ENCODE measurements around the gene POP7.

The POP7 gene

DNA sequence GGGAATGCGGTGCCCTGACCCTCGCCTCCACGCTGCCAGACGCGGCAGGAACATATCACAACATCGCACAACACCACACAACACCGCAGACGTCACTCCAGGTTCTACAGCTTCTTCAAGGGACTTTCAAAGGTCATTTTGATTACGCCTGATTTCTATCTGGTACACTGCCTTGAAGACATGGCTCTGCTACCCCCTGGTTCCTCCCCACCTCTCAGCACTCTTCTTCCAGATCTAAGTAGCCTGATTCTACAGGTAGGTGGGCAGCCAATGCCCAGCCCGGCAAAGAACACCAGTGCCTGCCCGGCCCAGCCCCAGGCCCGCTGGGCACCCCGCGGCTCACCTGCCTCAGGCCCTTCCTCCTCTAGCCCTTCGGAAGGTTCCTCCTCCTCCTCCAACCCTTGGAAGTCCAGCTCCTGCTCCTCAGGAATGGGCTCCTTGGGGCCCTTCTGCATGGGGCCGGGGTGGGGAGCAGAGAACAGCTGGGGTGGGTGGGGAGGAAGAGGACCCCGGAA is 20.2 kb upstream of the POP7 start:
- H3K4me3 ChIP-seq (ENCODE audit: low read depth, low read length): no peak overlapping the region
- TF ChIP-seq, protein P1, sequence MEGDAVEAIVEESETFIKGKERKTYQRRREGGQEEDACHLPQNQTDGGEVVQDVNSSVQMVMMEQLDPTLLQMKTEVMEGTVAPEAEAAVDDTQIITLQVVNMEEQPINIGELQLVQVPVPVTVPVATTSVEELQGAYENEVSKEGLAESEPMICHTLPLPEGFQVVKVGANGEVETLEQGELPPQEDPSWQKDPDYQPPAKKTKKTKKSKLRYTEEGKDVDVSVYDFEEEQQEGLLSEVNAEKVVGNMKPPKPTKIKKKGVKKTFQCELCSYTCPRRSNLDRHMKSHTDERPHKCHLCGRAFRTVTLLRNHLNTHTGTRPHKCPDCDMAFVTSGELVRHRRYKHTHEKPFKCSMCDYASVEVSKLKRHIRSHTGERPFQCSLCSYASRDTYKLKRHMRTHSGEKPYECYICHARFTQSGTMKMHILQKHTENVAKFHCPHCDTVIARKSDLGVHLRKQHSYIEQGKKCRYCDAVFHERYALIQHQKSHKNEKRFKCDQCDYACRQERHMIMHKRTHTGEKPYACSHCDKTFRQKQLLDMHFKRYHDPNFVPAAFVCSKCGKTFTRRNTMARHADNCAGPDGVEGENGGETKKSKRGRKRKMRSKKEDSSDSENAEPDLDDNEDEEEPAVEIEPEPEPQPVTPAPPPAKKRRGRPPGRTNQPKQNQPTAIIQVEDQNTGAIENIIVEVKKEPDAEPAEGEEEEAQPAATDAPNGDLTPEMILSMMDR (IDR thresholded peaks at IDR 0.05; ENCODE audit: low read depth, low read length): no peak

DNA sequence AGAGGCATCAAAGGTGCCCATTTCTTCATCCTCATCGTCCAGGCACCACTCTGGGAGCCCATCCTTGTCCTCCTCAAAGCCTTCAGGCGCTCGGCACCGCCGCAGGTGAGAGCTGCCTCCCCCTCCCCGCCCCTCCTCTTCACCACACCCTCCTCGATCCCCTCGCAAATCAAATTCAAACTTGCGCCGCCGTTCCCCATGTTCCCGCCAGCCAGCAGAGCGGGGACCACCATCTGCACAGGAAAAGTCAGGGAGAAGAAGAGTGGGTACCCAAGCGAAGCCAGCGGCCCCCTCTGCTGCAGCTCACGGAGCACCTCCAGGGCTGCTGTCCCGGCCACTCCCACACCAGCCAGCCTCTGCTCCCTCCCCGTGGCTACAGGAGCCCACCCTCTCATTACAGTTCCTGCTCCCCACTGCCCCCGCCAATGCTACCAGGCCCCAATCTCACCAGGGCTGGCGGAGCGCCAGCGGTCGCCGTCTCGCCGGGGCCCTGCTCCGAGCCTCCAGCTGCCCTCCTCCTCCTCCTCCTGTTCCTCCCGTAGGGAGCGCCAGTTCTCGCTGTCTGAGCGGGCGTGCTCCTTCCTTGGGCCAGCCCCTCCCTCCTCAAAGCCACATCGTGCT is 19.6 kb upstream of the POP7 start:
- no peak overlapping the region for H3K4me3 ChIP-seq (ENCODE audit: low read depth, low read length)
- TF ChIP-seq, protein P1 (IDR thresholded peaks at IDR 0.05; ENCODE audit: low read depth, low read length): no peak

DNA sequence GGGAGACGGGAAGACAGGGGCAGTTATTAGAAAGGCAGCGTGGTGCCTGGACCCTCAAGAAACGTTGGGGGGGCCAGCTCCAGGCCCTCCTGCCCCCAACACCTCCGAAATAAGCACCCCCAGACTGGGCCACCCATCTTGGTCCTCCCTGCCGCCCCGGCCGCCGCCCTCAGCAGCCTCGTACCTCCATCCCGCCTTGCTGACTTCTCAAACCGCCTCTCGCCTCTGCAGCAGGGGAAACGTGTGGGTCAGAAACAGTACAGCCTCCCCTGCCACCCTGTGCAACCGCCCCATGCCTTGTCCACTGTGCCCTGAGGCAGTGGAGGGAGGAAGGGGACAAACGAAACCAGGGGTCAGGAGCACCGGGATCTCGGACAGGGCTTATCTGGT is 19.1 kb upstream of the POP7 start:
- TF ChIP-seq, protein P1 (IDR thresholded peaks at IDR 0.05; ENCODE audit: low read depth, low read length): no peak
- H3K4me3 ChIP-seq (ENCODE audit: low read depth, low read length): no peak overlapping the region

DNA sequence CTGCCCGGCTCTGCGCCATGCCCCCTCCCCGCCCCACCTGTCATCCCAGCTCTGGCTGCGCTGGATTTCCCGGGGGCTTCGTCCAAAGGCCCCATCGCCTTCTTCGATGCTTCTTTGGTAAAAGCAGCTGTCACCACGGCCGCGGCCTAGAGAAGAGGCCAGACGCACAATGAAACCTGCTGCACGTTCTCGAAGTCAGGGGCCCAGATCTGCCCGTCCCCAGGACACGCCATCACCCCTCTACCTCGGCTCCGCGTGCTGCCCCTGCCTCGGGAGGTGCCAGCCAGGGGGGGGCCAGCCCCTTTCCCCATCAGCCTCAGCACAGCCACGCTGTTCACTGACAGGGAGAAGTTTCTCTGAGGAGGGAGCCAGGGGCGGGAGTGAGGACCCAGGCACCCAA is 18.7 kb upstream of the POP7 start:
- no peak overlapping the region for H3K4me3 ChIP-seq (ENCODE audit: low read depth, low read length)
- TF ChIP-seq, protein P1 (IDR thresholded peaks at IDR 0.05; ENCODE audit: low read depth, low read length): no peak

DNA sequence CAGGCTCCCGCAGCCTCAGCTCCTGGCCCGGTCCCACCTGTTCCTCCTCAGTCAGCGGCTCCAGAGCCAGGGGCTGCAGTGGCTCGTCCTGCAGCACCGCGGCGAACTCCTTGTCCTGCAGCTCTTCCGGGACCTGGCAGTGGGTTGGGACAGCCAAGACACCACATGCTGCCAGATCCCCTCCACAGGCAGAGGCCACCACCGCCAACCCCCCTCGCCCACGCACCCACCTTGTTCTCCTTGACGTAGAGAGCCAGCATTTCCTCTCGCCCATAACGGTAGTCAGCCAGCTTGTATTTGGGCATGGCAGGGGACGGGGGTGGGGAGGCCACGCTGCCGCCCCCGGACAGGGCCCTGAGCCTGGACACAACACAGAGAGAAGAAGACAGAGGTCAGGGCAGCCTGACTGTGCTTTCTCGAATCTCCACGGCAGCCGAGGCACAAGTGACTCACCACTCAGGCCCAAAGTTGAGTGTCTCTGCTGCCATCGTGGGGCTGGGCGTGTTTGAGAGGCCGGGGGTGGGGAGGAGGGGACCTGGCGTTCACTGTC is 18.1 kb upstream of the POP7 start:
- TF ChIP-seq, protein P1 (IDR thresholded peaks at IDR 0.05; ENCODE audit: low read depth, low read length): no peak
- no peak overlapping the region for H3K4me3 ChIP-seq (ENCODE audit: low read depth, low read length)

DNA sequence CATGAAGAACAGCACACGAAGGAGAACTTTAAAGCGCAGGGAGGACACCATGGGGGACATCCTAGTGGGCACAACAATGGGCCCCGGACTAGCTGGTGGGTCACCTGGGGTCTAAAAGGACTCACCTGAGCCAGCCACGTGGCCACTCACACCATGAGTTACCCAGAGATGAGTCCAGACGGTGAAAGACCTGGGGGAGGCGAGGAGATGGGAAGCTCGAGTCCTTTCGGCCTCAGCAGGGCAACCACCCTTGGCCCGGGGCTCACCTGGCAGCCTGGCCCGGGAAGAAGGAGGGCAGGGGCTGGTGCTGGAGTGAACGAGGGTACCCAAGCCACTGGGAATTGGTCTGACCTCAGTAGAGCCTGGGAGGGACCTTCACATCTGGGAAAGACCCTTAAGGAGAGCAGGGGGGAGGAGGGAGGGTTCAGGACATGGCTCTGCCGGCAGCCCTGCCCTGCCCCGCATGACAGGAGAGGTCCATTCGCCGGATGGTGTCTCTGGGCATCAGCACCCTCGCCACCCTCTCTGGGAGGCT is 17.5 kb upstream of the POP7 start:
- TF ChIP-seq, protein P1 (IDR thresholded peaks at IDR 0.05; ENCODE audit: low read depth, low read length): no peak
- H3K4me3 ChIP-seq (ENCODE audit: low read depth, low read length): no peak overlapping the region

Measured in WI38 (cell line).